Neuronal stem cell (in vitro differentiated cells): ENCODE data around the gene RPL9.
A peak's percentile ranks its signal among the peaks of the same experiment; 100 is the strongest.

Experiments
- DNase-seq: peaks from one replicate; pipeline ENCODE4 v3.0.0-alpha.2; 2013; ENCODE audit warnings: low spot score
- H2AFZ ChIP-seq: one replicate; pipeline ENCODE4 v1.6.1; 2013; ENCODE audit warnings: mild to moderate bottlenecking, low read length, inconsistent platforms
- H2AK5ac ChIP-seq: 2 replicates; pipeline ENCODE4 v1.6.1; 2013; ENCODE audit warnings: low read depth, mild to moderate bottlenecking, inconsistent platforms, low read length, moderate library complexity, mixed read lengths
- H2BK120ac ChIP-seq: 2 replicates; pipeline ENCODE4 v1.6.1; 2013; ENCODE audit warnings: low read depth, mild to moderate bottlenecking, inconsistent platforms, low read length, moderate library complexity, mixed read lengths
- H2BK12ac ChIP-seq: one replicate; pipeline ENCODE4 v1.6.1; 2013; ENCODE audit warnings: low read length, inconsistent platforms
- H2BK15ac ChIP-seq: 2 replicates; pipeline ENCODE4 v1.6.1; 2013; ENCODE audit warnings: mild to moderate bottlenecking, low read length, inconsistent platforms, mixed read lengths
- H2BK5ac ChIP-seq: one replicate; pipeline ENCODE4 v1.6.1; 2013; ENCODE audit warnings: inconsistent platforms, mild to moderate bottlenecking, low read length, moderate library complexity
- H3K14ac ChIP-seq: one replicate; pipeline ENCODE4 v1.6.1; 2013; ENCODE audit warnings: low read length, inconsistent platforms
- H3K18ac ChIP-seq: 2 replicates; pipeline ENCODE4 v1.6.1; 2013; ENCODE audit warnings: low read length, inconsistent platforms
- H3K23ac ChIP-seq: 2 replicates; pipeline ENCODE4 v1.6.1; 2013; ENCODE audit warnings: low read depth, mild to moderate bottlenecking, mixed read lengths, low read length, inconsistent platforms; ENCODE audit not compliant: poor library complexity
- H3K27ac ChIP-seq: replicated peaks from 3 replicates; pipeline ENCODE4 v1.5.1; 2013; ENCODE audit warnings: low read length, inconsistent platforms
- H3K27me3 ChIP-seq, 3 experiments: 2 replicates each; pipeline ENCODE4 v1.6.1; 2013; ENCODE audit warnings: low read length in 3 of 3, mild to moderate bottlenecking in 2 of 3, inconsistent platforms in 1 of 3, low read depth in 1 of 3, mixed read lengths in 1 of 3, moderate library complexity in 1 of 3; ENCODE audit not compliant: control insufficient read depth in 3 of 3, insufficient read depth in 3 of 3
- H3K36me3 ChIP-seq, 2 donors: replicated peaks in 1 of 2; 2 replicates each; pipeline ENCODE4 v1.6.1; 2013; ENCODE audit warnings: low read length in 2 of 2; ENCODE audit not compliant: control insufficient read depth in 2 of 2, insufficient read depth in 2 of 2
- H3K4ac ChIP-seq: 2 replicates; pipeline ENCODE4 v1.6.1; 2013; ENCODE audit warnings: inconsistent platforms, mild to moderate bottlenecking, low read length, moderate library complexity
- H3K4me1 ChIP-seq, 2 donors: 1 replicate in 1 of 2; 2 replicates in 1 of 2; pipeline ENCODE4 v1.6.1; 2013; ENCODE audit warnings: low read length in 2 of 2, low read depth in 1 of 2; ENCODE audit not compliant: control insufficient read depth in 2 of 2, insufficient read depth in 1 of 2
- H3K4me2 ChIP-seq: one replicate; pipeline ENCODE4 v1.6.1; 2013; ENCODE audit warnings: mild to moderate bottlenecking, low read length, inconsistent platforms; ENCODE audit not compliant: insufficient read depth, poor library complexity, severe bottlenecking
- H3K4me3 ChIP-seq, 2 donors: 2 replicates each; pipeline ENCODE4 v1.5.1; 2013; ENCODE audit warnings: low read length in 2 of 2, mild to moderate bottlenecking in 2 of 2, inconsistent platforms in 1 of 2, moderate library complexity in 1 of 2
- H3K79me1 ChIP-seq: one replicate; pipeline ENCODE4 v1.6.1; 2013; ENCODE audit warnings: low read depth, mild to moderate bottlenecking, inconsistent platforms, low read length, moderate library complexity
- H3K9ac ChIP-seq: one replicate; pipeline ENCODE4 v1.6.1; 2013; ENCODE audit warnings: mild to moderate bottlenecking, low read depth, low read length, inconsistent platforms; ENCODE audit not compliant: poor library complexity
- H3K9me3 ChIP-seq, 2 donors: replicated peaks in 1 of 2; 2 replicates each; pipeline versions ENCODE3 to v1.6.1; 2013; ENCODE audit warnings: low read length in 2 of 2, mild to moderate bottlenecking in 2 of 2, inconsistent platforms in 1 of 2, low read depth in 1 of 2, mixed read lengths in 1 of 2, moderate library complexity in 1 of 2; ENCODE audit not compliant: control insufficient read depth in 2 of 2, insufficient read depth in 1 of 2
- H4K8ac ChIP-seq: one replicate; pipeline ENCODE4 v1.6.1; 2013; ENCODE audit warnings: low read depth, mild to moderate bottlenecking, inconsistent platforms, low read length, moderate library complexity
- H4K91ac ChIP-seq: one replicate; pipeline ENCODE4 v1.6.1; 2013; ENCODE audit warnings: low read length, low read depth, mild to moderate bottlenecking, inconsistent platforms; ENCODE audit not compliant: poor library complexity
- WGBS, 2 donors: extraction: QIAGEN DNeasy Blood & Tissue Kit; methylation state at CpG; one replicate each; pipeline ENCODE4 v1.1.7; 2013; ENCODE audit warnings: missing lambda C conversion rate in 2 of 2, mixed read lengths in 1 of 2; ENCODE audit not compliant: insufficient read length in 2 of 2, insufficient replicate concordance in 1 of 2; ENCODE audit errors: extremely low coverage in 2 of 2; 5-methylcytosine and 5-hydroxymethylcytosine counted together

The RPL9 gene

GRCh38 chr4:39480902-39481695, 22.4 kb upstream of the RPL9 start:
- H4K91ac ChIP-seq, result no peak overlapping the region
- no peak overlapping the region for H2AFZ ChIP-seq
- no peaks in the 10 kb centered on the region for H3K27me3 ChIP-seq
- no peak overlapping the region for H3K23ac ChIP-seq
- H4K8ac ChIP-seq, result no peak overlapping the region
- no peak overlapping the region for H3K4me2 ChIP-seq
- H3K27ac ChIP-seq, result no peak overlapping the region
- H2BK15ac ChIP-seq, result no peak overlapping the region
- no peak overlapping the region for H2BK12ac ChIP-seq
- H2AK5ac ChIP-seq, result no peak overlapping the region
- H3K9me3 ChIP-seq, result peaks cover 0 to 4% of the 10 kb centered on the region in 2 donors
- no peak overlapping the region for H3K4ac ChIP-seq
- H3K9ac ChIP-seq, result no peak overlapping the region
- no peak overlapping the region for H3K18ac ChIP-seq
- no peak overlapping the region for H3K4me3 ChIP-seq
- no peak overlapping the region for H3K14ac ChIP-seq
- H3K36me3 ChIP-seq, result peaks cover 0 to 19% of the 10 kb centered on the region in 2 donors
- no peaks in the 10 kb centered on the region for H3K79me1 ChIP-seq
- no peak overlapping the region for H2BK5ac ChIP-seq
- WGBS, 2 donors, result no CpG with 5 or more reads among the region's 21 CpGs
- DNase-seq, result no peak
- no peak overlapping the region for H2BK120ac ChIP-seq
- no peaks in the 10 kb centered on the region for H3K4me1 ChIP-seq

- peaks cover 0 to 4% of the 10 kb centered on the region in 2 donors for H3K9me3 ChIP-seq
- peak overlapping the region; percentile 35 for H3K18ac ChIP-seq
- no peak overlapping the region for H2BK12ac ChIP-seq
- no peak overlapping the region for H3K4me3 ChIP-seq
- no peak overlapping the region for H3K4me2 ChIP-seq
- no peak overlapping the region for H3K4ac ChIP-seq
- H2AFZ ChIP-seq, result no peak overlapping the region
- WGBS, 2 donors, result no CpG with 5 or more reads among the region's 27 CpGs
- no peak overlapping the region for H3K9ac ChIP-seq
- H3K4me1 ChIP-seq, result no peaks in the 10 kb centered on the region
- H3K23ac ChIP-seq, result peak overlapping the region; percentile 47
- no peak overlapping the region for H4K91ac ChIP-seq
- no peak overlapping the region for H2BK5ac ChIP-seq
- no peak overlapping the region for H2BK15ac ChIP-seq
- peaks cover 0 to 22% of the 10 kb centered on the region in 2 donors for H3K36me3 ChIP-seq
- H3K79me1 ChIP-seq, result no peaks in the 10 kb centered on the region
- no peak overlapping the region for H4K8ac ChIP-seq
- no peaks in the 10 kb centered on the region for H3K27me3 ChIP-seq
- H2BK120ac ChIP-seq, result no peak overlapping the region
- H3K14ac ChIP-seq, result no peak overlapping the region
- no peak for DNase-seq
- H3K27ac ChIP-seq, result no peak overlapping the region
- H2AK5ac ChIP-seq, result no peak overlapping the region
These were observed 21.5 kb upstream of the RPL9 start for GRCh38 chr4:39480251-39480650.

- Histone ChIP-seq H2AK5ac (no peak overlapping the region), H4K91ac (no peak overlapping the region), H3K9ac (no peak overlapping the region), H3K4me2 (no peak overlapping the region), H3K27me3 (no peaks in the 10 kb centered on the region), H3K27ac (no peak overlapping the region), H4K8ac (no peak overlapping the region), H3K36me3 (peaks cover 0 to 49% of the 10 kb centered on the region in 2 donors), H3K14ac (no peak overlapping the region), H3K4me1 (no peaks in the 10 kb centered on the region), H3K4me3 (no peak overlapping the region), H2BK15ac (no peak overlapping the region), H3K18ac (no peak overlapping the region), H3K79me1 (no peaks in the 10 kb centered on the region), H2BK120ac (no peak overlapping the region), H2BK12ac (no peak overlapping the region), H2AFZ (no peak overlapping the region), H2BK5ac (no peak overlapping the region), H3K9me3 (no peaks in the 10 kb centered on the region), H3K4ac (no peak overlapping the region), H3K23ac (no peak overlapping the region)
- WGBS, 2 donors, result no CpG with 5 or more reads among the region's 5 CpGs
- DNase-seq, result no peak
These were observed 17.6 kb upstream of the RPL9 start for GRCh38 chr4:39476187-39476895.

GRCh38 chr4:39472396-39472795, 13.7 kb upstream of the RPL9 start:
- Histone ChIP-seq H3K4me3 (no peak overlapping the region), H2AK5ac (no peak overlapping the region), H4K8ac (no peak overlapping the region), H2BK120ac (no peak overlapping the region), H2BK15ac (no peak overlapping the region), H2BK5ac (no peak overlapping the region), H3K4ac (no peak overlapping the region), H3K14ac (no peak overlapping the region), H3K36me3 (peaks cover 2 to 66% of the 10 kb centered on the region in 2 donors), H3K18ac (no peak overlapping the region), H2AFZ (no peak overlapping the region), H3K79me1 (no peaks in the 10 kb centered on the region), H3K27ac (no peak overlapping the region), H3K9ac (no peak overlapping the region), H2BK12ac (no peak overlapping the region), H3K9me3 (no peaks in the 10 kb centered on the region), H3K4me2 (no peak overlapping the region), H4K91ac (no peak overlapping the region), H3K23ac (no peak overlapping the region), H3K27me3 (no peaks in the 10 kb centered on the region), H3K4me1 (no peaks in the 10 kb centered on the region)
- WGBS, 2 donors, result no CpG with 5 or more reads among the region's 3 CpGs
- no peak for DNase-seq
